K562 (cell line): ENCODE results near the gene TBL1Y. TPM values are rescaled to one million over a fixed set of nuclear protein-coding genes. Genes with fewer than 3 reads are reported as not detected.

Experiments used
- ATAC-seq: fragments of 200-7000 bp; cut with Tn5 transposase; 3 replicates; pipeline ENCODE4 v1.9.1; 2020; ENCODE audit warnings: moderate library complexity
- BruUV-seq: library from RNA; stranded (reverse); fragments of 400-500 nt; replicated peaks from 2 replicates; lab custom pipeline; 2021; lab: Mats Ljungman, UMichigan
- CTCF ChIA-PET: fragments of 300-600 bp; formaldehyde crosslinking; extraction: SDS; loops from one replicate; lab custom pipeline; 2021; ENCODE audit warnings: low intra/inter-chr PET ratio; lab: Yijun Ruan, JAX
- POLR2A ChIA-PET: fragments of 300-600, 350-650 bp; sonication (Branson Sonifier 250); formaldehyde crosslinking; extraction: SDS; loops from one replicate; lab custom pipeline; 2021; ENCODE audit warnings: antibody characterized with exemption, inconsistent platforms; lab: Yijun Ruan, JAX
- DNase-seq, 4 experiments: peaks; one replicate each; pipeline versions ENCODE4 v3.0.0 to v3.0.0-alpha.2; 2011 to 2018; ENCODE audit warnings: low spot score in 3 of 4, mixed read lengths in 3 of 4; ENCODE audit errors: extremely low read depth in 1 of 4
- FAIRE-seq: peaks from 2 replicates; lab custom pipeline; 2011; peaks lifted over from hg19 to GRCh38; lab: Jason Lieb, UNC
- H2AFZ ChIP-seq: 2 replicates; pipeline ENCODE4 v1.6.0; 2011; ENCODE audit warnings: low read depth, low read length, control low read depth, inconsistent platforms
- H3K27ac ChIP-seq: fragments of 200-600 bp; 3 replicates; pipeline ENCODE4 v1.8.0; 2011; ENCODE audit warnings: low read depth, mild to moderate bottlenecking, control low read depth, inconsistent platforms, low read length, moderate library complexity, mixed read lengths; ENCODE audit errors: extremely low read depth
- H3K27me3 ChIP-seq, 2 experiments: fragments of 300-600 bp in 1 of 2; 2 replicates in 1 of 2; 3 replicates in 1 of 2; pipeline versions ENCODE4 v1.6.0 to v1.8.0; 2011; ENCODE audit warnings: inconsistent platforms in 2 of 2, low read length in 2 of 2, mild to moderate bottlenecking in 1 of 2, mixed read lengths in 1 of 2, moderate library complexity in 1 of 2; ENCODE audit not compliant: control insufficient read depth in 2 of 2, insufficient read depth in 2 of 2
- H3K36me3 ChIP-seq: fragments of 300-600 bp; 3 replicates; pipeline ENCODE4 v1.8.0; 2011; ENCODE audit warnings: mild to moderate bottlenecking, low read length, inconsistent platforms; ENCODE audit not compliant: control insufficient read depth, insufficient read depth
- H3K4me1 ChIP-seq, 2 experiments: fragments of 200-600 bp in 1 of 2; replicated peaks in 1 of 2; 2 replicates in 1 of 2; 3 replicates in 1 of 2; pipeline versions ENCODE4 v1.5.1 to v1.8.0; 2011; ENCODE audit warnings: inconsistent platforms in 2 of 2, low read length in 2 of 2, mild to moderate bottlenecking in 1 of 2, mixed read lengths in 1 of 2, moderate library complexity in 1 of 2; ENCODE audit not compliant: control insufficient read depth in 2 of 2, insufficient read depth in 2 of 2
- H3K4me2 ChIP-seq: 2 replicates; pipeline ENCODE4 v1.6.1; 2011; ENCODE audit warnings: low read length, control low read depth, inconsistent platforms, mixed read lengths; ENCODE audit not compliant: insufficient read depth
- H3K4me3 ChIP-seq: fragments of 200-600 bp; sonication (generic), shearing (Covaris generic); 2 replicates; pipeline ENCODE4 v1.5.1; 2016; ENCODE audit warnings: control low read depth, inconsistent platforms
- H3K79me2 ChIP-seq: fragments of 200-600 bp; 3 replicates; pipeline ENCODE4 v1.8.0; 2011; ENCODE audit warnings: low read length, inconsistent platforms; ENCODE audit not compliant: control insufficient read depth, insufficient read depth
- H3K9ac ChIP-seq, 2 experiments: 2 replicates each; pipeline versions ENCODE4 v1.6.0 to v1.6.1; 2011; ENCODE audit warnings: low read depth in 2 of 2, low read length in 2 of 2, control low read depth in 1 of 2, inconsistent platforms in 1 of 2, mild to moderate bottlenecking in 1 of 2, mixed read lengths in 1 of 2; ENCODE audit not compliant: insufficient read depth in 1 of 2
- H3K9me1 ChIP-seq: one replicate; pipeline ENCODE4 v1.6.0; 2011; ENCODE audit warnings: inconsistent platforms, mild to moderate bottlenecking, low read length, moderate library complexity; ENCODE audit not compliant: control insufficient read depth, insufficient read depth
- H3K9me3 ChIP-seq: replicated peaks from 2 replicates; pipeline ENCODE4 v1.5.1; 2011; ENCODE audit warnings: low read depth, low read length, inconsistent platforms; ENCODE audit not compliant: control insufficient read depth, insufficient read depth
- H4K20me1 ChIP-seq: replicated peaks from 2 replicates; pipeline ENCODE4 v1.6.1; 2011; ENCODE audit warnings: low read length, inconsistent platforms, mixed read lengths; ENCODE audit not compliant: control insufficient read depth, insufficient read depth
- BRD9 ChIP-seq: fragments of 450-650 bp; IDR thresholded peaks from 2 replicates; pipeline ENCODE4 v1.6.1; 2018; ENCODE audit warnings: low read depth; ENCODE audit not compliant: partially characterized antibody
- CBFA2T2 ChIP-seq: fragments of 450-650 bp; conservative IDR thresholded peaks from 2 replicates; pipeline ENCODE4 v1.6.1; 2017; ENCODE audit warnings: mild to moderate bottlenecking
- CHD4 ChIP-seq: fragments of 200-600 bp; sonication (generic); IDR thresholded peaks from 3 replicates; pipeline ENCODE4 v1.6.1; 2012; ENCODE audit warnings: low read depth, mild to moderate bottlenecking, mixed read lengths, low read length, inconsistent platforms; ENCODE audit not compliant: insufficient read depth, insufficient replicate concordance, poor library complexity, severe bottlenecking
- KLF1 ChIP-seq: fragments of 450-650 bp; IDR thresholded peaks from 2 replicates; pipeline ENCODE4 v1.6.1; 2016; ENCODE audit warnings: missing genetic modification characterization, missing compliant biosample characterization
- MEF2D ChIP-seq: conservative IDR thresholded peaks from 2 replicates; pipeline ENCODE4 v1.6.1; 2016; ENCODE audit warnings: low read depth, missing genetic modification characterization, missing compliant biosample characterization
- NFIC ChIP-seq: fragments of 450-650 bp; IDR thresholded peaks from 2 replicates; pipeline ENCODE4 v1.6.1; 2017; ENCODE audit warnings: mild to moderate bottlenecking, inconsistent platforms
- NFYB ChIP-seq: IDR thresholded peaks from 2 replicates; pipeline ENCODE4 v1.6.1; 2011; ENCODE audit warnings: mild to moderate bottlenecking, moderate library complexity; ENCODE audit not compliant: insufficient read length; ENCODE audit errors: extremely low read depth
- NONO ChIP-seq, 2 experiments: fragments of 200-400 bp in 1 of 2; fragments of 450-650 bp in 1 of 2; formaldehyde crosslinking in 1 of 2; IDR thresholded peaks; 2 replicates each; pipeline ENCODE4 v1.6.1; 2017; ENCODE audit warnings: low read depth in 2 of 2, mild to moderate bottlenecking in 2 of 2, moderate library complexity in 2 of 2, low read length in 1 of 2
- PHF21A ChIP-seq: fragments of 450-650 bp; IDR thresholded peaks from 2 replicates; pipeline ENCODE4 v1.6.1; 2017; ENCODE audit warnings: low read depth, borderline replicate concordance
- PTTG1 ChIP-seq: fragments of 450-650 bp; IDR thresholded peaks from 2 replicates; pipeline ENCODE4 v1.6.1; 2016; ENCODE audit warnings: low read depth, mild to moderate bottlenecking, missing genetic modification characterization, missing compliant biosample characterization
- U2AF2 ChIP-seq: fragments of 200-400 bp; formaldehyde crosslinking; optimal IDR thresholded peaks from 2 replicates; pipeline ENCODE3; 2017; ENCODE audit warnings: low read depth, mild to moderate bottlenecking, low read length
- YBX1 ChIP-seq: fragments of 450-650 bp; IDR thresholded peaks from 2 replicates; pipeline ENCODE4 v1.7.1; 2016; ENCODE audit warnings: mild to moderate bottlenecking
- ZNF253 ChIP-seq: fragments of 250-450 bp; sonication (Bioruptor Pico); conservative IDR thresholded peaks from 2 replicates; pipeline ENCODE4 v1.6.1; 2021; ENCODE audit warnings: mild to moderate bottlenecking
- ZNF354B ChIP-seq: fragments of 250-450 bp; sonication (Bioruptor Pico); IDR thresholded peaks from 2 replicates; pipeline ENCODE4 v1.4.0; 2020
- ZNF778 ChIP-seq: fragments of 450-650 bp; formaldehyde crosslinking; IDR thresholded peaks from 2 replicates; pipeline ENCODE4 v1.4.0; 2020; ENCODE audit warnings: mild to moderate bottlenecking, moderate library complexity
- WGBS: fragments of 100-300 bp; shearing (Covaris generic); methylation state at CpG from one replicate; pipeline ENCODE4 v1.1.6; 2016; ENCODE audit warnings: low coverage, mixed read lengths; ENCODE audit not compliant: insufficient coverage; ENCODE audit errors: missing lambda C conversion rate; 5-methylcytosine and 5-hydroxymethylcytosine counted together
- in situ Hi-C: fragments of 300-500 bp; cut with MboI; formaldehyde crosslinking; loops from 4 replicates; pipeline ENCODE4 v1.15.0; 2018; ENCODE audit warnings: inconsistent platforms, mixed read lengths
- intact Hi-C: fragments of 100-400 bp; cut with micrococcal nuclease; formaldehyde crosslinking; loops from 2 replicates; pipeline ENCODE4 v1.14.2; 2022
- polyA plus RNA-seq, 8 experiments: library from polyadenylated mRNA; depleted of rRNA in 4 of 8; stranded (reverse) in 5 of 8; unstranded in 3 of 8; fragments of >200 nt; fragmentation: Nextera tagmentation in 2 of 8; fragmentation: Illumina TruSeq in 1 of 8; extraction: Ambion mirVana in 2 of 8; extraction: Trizol in 1 of 8; gene quantifications; 2 replicates each; pipeline versions ENCODE4 v1.2.1 to v1.2.3, GENCODE V29; 2011 to 2014; ENCODE audit warnings: inconsistent platforms in 1 of 8, missing spikeins in 1 of 8
- total RNA-seq, 7 experiments: library from RNA; depleted of rRNA in 6 of 7; stranded (reverse); fragments of >200 nt in 6 of 7; fragmentation: Illumina TruSeq in 2 of 7; extraction: Trizol in 2 of 7; gene quantifications; 2 replicates each; pipeline versions ENCODE4 v1.2.1 to v1.2.3, GENCODE V29; 2011 to 2021; ENCODE audit warnings: low replicate concordance in 1 of 7
- TF ChIP-seq, protein P1 (sequence below): fragments of 250-450 bp; sonication (Bioruptor Pico); IDR thresholded peaks from 2 replicates; pipeline ENCODE4 v1.5.0; 2021
- TF ChIP-seq, protein P2 (sequence below), 2 experiments: fragments of 200-800 bp in 1 of 2; sonication (Bioruptor generic) in 1 of 2; sonication (generic) in 1 of 2; formaldehyde crosslinking in 1 of 2; IDR thresholded peaks in 1 of 2; conservative IDR thresholded peaks in 1 of 2; 2 replicates each; pipeline versions ENCODE4 v1.5.0 to v1.6.1; 2016 to 2020; ENCODE audit warnings: missing compliant biosample characterization in 1 of 2, missing genetic modification characterization in 1 of 2, missing genetic modification reagents in 1 of 2
- TF ChIP-seq, protein P3 (sequence below): fragments of 250-450 bp; sonication (Bioruptor Pico); IDR thresholded peaks from 2 replicates; pipeline ENCODE4 v1.5.0; 2021

TBL1Y gene
- total and polyA plus RNA-seq, 9 of the 15 experiments (the other 6 are each of a cell fraction or from before 2014, with no cell fraction given) = not detected

DNA sequence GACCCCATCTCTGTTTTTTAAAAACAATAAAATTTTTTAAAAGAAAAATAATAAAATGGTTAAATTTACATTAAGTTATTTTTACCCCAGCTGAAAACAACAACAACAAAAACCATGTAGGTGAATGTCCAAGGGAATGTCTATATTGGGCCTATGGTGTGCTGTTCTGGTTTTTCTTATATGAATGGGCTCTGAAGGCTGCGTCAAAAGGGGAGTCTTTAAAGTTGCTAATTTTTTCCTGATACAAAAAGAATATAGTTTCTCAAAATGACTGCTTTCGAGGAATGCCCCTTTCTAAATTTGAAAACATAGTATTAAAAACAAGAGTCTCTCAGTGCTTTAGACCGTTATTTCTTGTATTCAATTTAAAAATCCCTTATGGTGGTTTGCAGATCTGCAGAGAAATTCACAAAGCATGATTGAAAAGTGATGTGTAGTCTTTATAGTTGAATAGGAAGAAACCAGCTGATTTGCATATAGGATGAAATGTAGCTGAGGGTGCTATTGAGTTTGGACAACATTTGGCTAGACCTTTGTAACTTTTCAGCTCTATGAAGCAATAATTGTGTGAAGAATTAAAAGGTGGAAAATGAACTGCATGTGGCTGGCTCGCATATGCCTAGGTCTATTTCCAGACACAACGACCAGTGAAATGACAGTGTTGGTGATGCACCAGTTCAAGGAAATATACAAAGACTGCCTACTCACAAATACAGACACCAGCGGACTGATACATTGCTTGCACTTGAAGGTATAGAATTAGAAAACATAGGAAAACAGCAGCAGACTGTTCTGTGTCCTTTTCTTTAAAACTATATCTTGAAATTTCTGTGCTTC lies 107.0 kb downstream of the TBL1Y start:
- Histone ChIP-seq H3K4me3 (no peak overlapping the region), H3K79me2 (no peaks in the 10 kb centered on the region), H3K36me3 (no peaks in the 10 kb centered on the region)
- TF ChIP-seq, protein P1, sequence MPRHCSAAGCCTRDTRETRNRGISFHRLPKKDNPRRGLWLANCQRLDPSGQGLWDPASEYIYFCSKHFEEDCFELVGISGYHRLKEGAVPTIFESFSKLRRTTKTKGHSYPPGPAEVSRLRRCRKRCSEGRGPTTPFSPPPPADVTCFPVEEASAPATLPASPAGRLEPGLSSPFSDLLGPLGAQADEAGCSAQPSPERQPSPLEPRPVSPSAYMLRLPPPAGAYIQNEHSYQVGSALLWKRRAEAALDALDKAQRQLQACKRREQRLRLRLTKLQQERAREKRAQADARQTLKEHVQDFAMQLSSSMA (CRISPR knock-in tag) = no peak
- TF ChIP-seq PTTG1 (tag) (no peak), PHF21A (no peak), NFYB (no peak), BRD9 (no peak), CHD4 (no peak), MEF2D (tag) (no peak), ZNF354B (CRISPR knock-in tag) (no peak), ZNF253 (no peak), NFIC (no peak), CBFA2T2 (no peak), KLF1 (tag) (no peak), YBX1 (no peak), NONO (IDR thresholded peaks at IDR 0.05; ENCODE audit: low read depth in 2 of 2, low read length in 1 of 2) (no peak), ZNF778 (CRISPR knock-in tag) (no peak), U2AF2 (no peak)
- TF ChIP-seq, protein P2, sequence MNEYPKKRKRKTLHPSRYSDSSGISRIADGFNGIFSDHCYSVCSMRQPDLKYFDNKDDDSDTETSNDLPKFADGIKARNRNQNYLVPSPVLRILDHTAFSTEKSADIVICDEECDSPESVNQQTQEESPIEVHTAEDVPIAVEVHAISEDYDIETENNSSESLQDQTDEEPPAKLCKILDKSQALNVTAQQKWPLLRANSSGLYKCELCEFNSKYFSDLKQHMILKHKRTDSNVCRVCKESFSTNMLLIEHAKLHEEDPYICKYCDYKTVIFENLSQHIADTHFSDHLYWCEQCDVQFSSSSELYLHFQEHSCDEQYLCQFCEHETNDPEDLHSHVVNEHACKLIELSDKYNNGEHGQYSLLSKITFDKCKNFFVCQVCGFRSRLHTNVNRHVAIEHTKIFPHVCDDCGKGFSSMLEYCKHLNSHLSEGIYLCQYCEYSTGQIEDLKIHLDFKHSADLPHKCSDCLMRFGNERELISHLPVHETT (CRISPR knock-in tag; conservative IDR thresholded peaks at IDR 0.05 in 1 of 2, IDR thresholded peaks at IDR 0.05 in 1 of 2) = no peak
- TF ChIP-seq, protein P3, sequence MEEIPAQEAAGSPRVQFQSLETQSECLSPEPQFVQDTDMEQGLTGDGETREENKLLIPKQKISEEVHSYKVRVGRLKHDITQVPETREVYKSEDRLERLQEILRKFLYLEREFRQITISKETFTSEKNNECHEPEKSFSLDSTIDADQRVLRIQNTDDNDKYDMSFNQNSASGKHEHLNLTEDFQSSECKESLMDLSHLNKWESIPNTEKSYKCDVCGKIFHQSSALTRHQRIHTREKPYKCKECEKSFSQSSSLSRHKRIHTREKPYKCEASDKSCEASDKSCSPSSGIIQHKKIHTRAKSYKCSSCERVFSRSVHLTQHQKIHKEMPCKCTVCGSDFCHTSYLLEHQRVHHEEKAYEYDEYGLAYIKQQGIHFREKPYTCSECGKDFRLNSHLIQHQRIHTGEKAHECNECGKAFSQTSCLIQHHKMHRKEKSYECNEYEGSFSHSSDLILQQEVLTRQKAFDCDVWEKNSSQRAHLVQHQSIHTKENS (CRISPR knock-in tag) = no peak
- TF ChIP-seq, all 486 proteins: peak for 0
- no peak overlapping the region for H2AFZ ChIP-seq
- no peaks in the 10 kb centered on the region for H3K9me1 ChIP-seq
- H3K27ac ChIP-seq = no peak overlapping the region
- ATAC-seq = no peak
- H4K20me1 ChIP-seq = no peaks in the 10 kb centered on the region
- in situ Hi-C loops = no loop called here
- no peak for FAIRE-seq
- no peaks in the 10 kb centered on the region for H3K9me3 ChIP-seq
- no TSS peak for BruUV-seq
- no peak for DNase-seq
- no CpG with 5 or more reads among the region's 6 CpGs for WGBS
- ChIA-PET CTCF (no interaction called here), POLR2A (no interaction called here)
- no peaks in the 10 kb centered on the region for H3K4me1 ChIP-seq
- intact Hi-C loops = no loop called here
- no peak overlapping the region for H3K4me2 ChIP-seq
- no peaks in the 10 kb centered on the region for H3K27me3 ChIP-seq
- H3K9ac ChIP-seq = no peak overlapping the region
